WTC11 (cell line): ENCODE results near the gene SGO2. TPM values are rescaled to one million over a fixed set of nuclear protein-coding genes. Genes with fewer than 3 reads are reported as not detected.

ENCODE experiments used
- ATAC-seq: fragments of 200-7000 bp; cut with Tn5 transposase; 2 replicates; pipeline ENCODE4 v1.10.0; 2021; ENCODE audit warnings: mild to moderate bottlenecking, moderate library complexity
- CTCF ChIA-PET: fragments of 300-600 bp; sonication (Branson Sonifier 250); formaldehyde crosslinking; loops from one replicate; lab custom pipeline; 2021; ENCODE audit warnings: antibody characterized with exemption; lab: Charles Lee
- POLR2A ChIA-PET: fragments of 350-600 bp; sonication (Branson Sonifier 250); formaldehyde crosslinking; loops from one replicate; lab custom pipeline; 2021; ENCODE audit warnings: antibody characterized with exemption; lab: Charles Lee
- DNase-seq: peaks from one replicate; pipeline ENCODE4 v3.0.0; 2021; ENCODE audit warnings: low spot score
- H3K27ac Mint-ChIP-seq: 2 replicates; pipeline ENCODE4 v1.8.0; 2021; ENCODE audit warnings: mixed read lengths
- H3K27me3 Mint-ChIP-seq: 2 replicates; pipeline ENCODE4 v1.8.0; 2021; ENCODE audit warnings: low read depth, mild to moderate bottlenecking, moderate library complexity, mixed read lengths
- H3K36me3 Mint-ChIP-seq: 2 replicates; pipeline ENCODE4 v1.8.0; 2021; ENCODE audit warnings: mixed read lengths
- H3K4me1 Mint-ChIP-seq: 2 replicates; pipeline ENCODE4 v1.8.0; 2022; ENCODE audit warnings: mixed read lengths
- H3K4me3 Mint-ChIP-seq: 2 replicates; pipeline ENCODE4 v1.8.0; 2021; ENCODE audit warnings: mild to moderate bottlenecking, moderate library complexity, mixed read lengths
- H3K9me3 Mint-ChIP-seq: 2 replicates; pipeline ENCODE4 v1.8.0; 2021; ENCODE audit warnings: mixed read lengths
- CREM ChIP-seq: sonication (generic); formaldehyde crosslinking; IDR thresholded peaks from 2 replicates; pipeline ENCODE4 v1.8.1; 2022; ENCODE audit warnings: mild to moderate bottlenecking, missing genetic modification reagents, moderate library complexity
- ESRRA ChIP-seq: sonication (generic); formaldehyde crosslinking; IDR thresholded peaks from 2 replicates; pipeline ENCODE4 v1.8.1; 2022; ENCODE audit warnings: mild to moderate bottlenecking, missing genetic modification reagents, borderline replicate concordance
- ETV6 ChIP-seq: sonication (generic); formaldehyde crosslinking; IDR thresholded peaks from 2 replicates; pipeline ENCODE4 v1.8.1; 2022; ENCODE audit warnings: mild to moderate bottlenecking, missing genetic modification reagents
- FOXK1 ChIP-seq: sonication (generic); formaldehyde crosslinking; IDR thresholded peaks from 2 replicates; pipeline ENCODE4 v1.8.0; 2022; ENCODE audit warnings: mild to moderate bottlenecking, moderate library complexity, missing genetic modification reagents
- GABPB1 ChIP-seq: sonication (generic); formaldehyde crosslinking; IDR thresholded peaks from 2 replicates; pipeline ENCODE4 v1.8.1; 2023; ENCODE audit warnings: mild to moderate bottlenecking, missing genetic modification reagents
- IRF2 ChIP-seq: sonication (generic); formaldehyde crosslinking; IDR thresholded peaks from 2 replicates; pipeline ENCODE4 v1.8.0; 2022; ENCODE audit warnings: low read depth, missing genetic modification reagents, borderline replicate concordance
- JAZF1 ChIP-seq: fragments of 250-450 bp; sonication (Bioruptor Pico); IDR thresholded peaks from 2 replicates; pipeline ENCODE4 v1.9.0; 2021; ENCODE audit warnings: moderate library complexity, mild to moderate bottlenecking, inconsistent platforms
- MXD4 ChIP-seq: fragments of 250-450 bp; sonication (Bioruptor Pico); IDR thresholded peaks from 2 replicates; pipeline ENCODE4 v1.8.0; 2021; ENCODE audit warnings: mild to moderate bottlenecking, moderate library complexity, borderline replicate concordance
- NR1H2 ChIP-seq: sonication (generic); formaldehyde crosslinking; IDR thresholded peaks from 2 replicates; pipeline ENCODE4 v1.9.0; 2021; ENCODE audit warnings: mild to moderate bottlenecking, moderate library complexity, missing genetic modification reagents
- PRRX2 ChIP-seq: fragments of 250-450 bp; sonication (Bioruptor Pico); IDR thresholded peaks from 2 replicates; pipeline ENCODE4 v1.8.0; 2021; ENCODE audit warnings: mild to moderate bottlenecking
- RORB ChIP-seq: fragments of 250-450 bp; sonication (Bioruptor Pico); IDR thresholded peaks from 2 replicates; pipeline ENCODE4 v1.9.0; 2021; ENCODE audit warnings: mild to moderate bottlenecking
- SOX15 ChIP-seq: fragments of 250-450 bp; sonication (Bioruptor Pico); IDR thresholded peaks from 2 replicates; pipeline ENCODE4 v1.9.0; 2021; ENCODE audit warnings: mild to moderate bottlenecking
- ZBTB21 ChIP-seq: sonication (generic); formaldehyde crosslinking; IDR thresholded peaks from 2 replicates; pipeline ENCODE4 v1.8.1; 2023; ENCODE audit warnings: mild to moderate bottlenecking, missing genetic modification reagents, borderline replicate concordance
- total RNA-seq: library from RNA; stranded (reverse); gene quantifications from 3 replicates; pipeline ENCODE4 v1.2.3, GENCODE V29; 2021
- TF ChIP-seq, protein P1 (sequence below): fragments of 200-600 bp; IDR thresholded peaks from 2 replicates; pipeline ENCODE4 v1.8.0; 2022; ENCODE audit warnings: antibody characterized with exemption
- TF ChIP-seq, protein P2 (sequence below): sonication (generic); formaldehyde crosslinking; IDR thresholded peaks from 2 replicates; pipeline ENCODE4 v1.8.1; 2023; ENCODE audit warnings: mild to moderate bottlenecking, missing genetic modification reagents
- TF ChIP-seq, protein P3 (sequence below): sonication (generic); formaldehyde crosslinking; IDR thresholded peaks from 2 replicates; pipeline ENCODE4 v1.8.1; 2023; ENCODE audit warnings: mild to moderate bottlenecking, missing genetic modification reagents, moderate library complexity
- TF ChIP-seq, protein P4 (sequence below): sonication (generic); formaldehyde crosslinking; conservative IDR thresholded peaks from 2 replicates; pipeline ENCODE4 v1.8.1; 2022; ENCODE audit warnings: mild to moderate bottlenecking, missing genetic modification reagents
- TF ChIP-seq, protein P5 (sequence below): fragments of 250-450 bp; sonication (Bioruptor Pico); IDR thresholded peaks from 2 replicates; pipeline ENCODE4 v2.1.2; 2022; ENCODE audit warnings: mild to moderate bottlenecking, moderate library complexity
- TF ChIP-seq, protein P6 (sequence below): sonication (generic); formaldehyde crosslinking; conservative IDR thresholded peaks from 2 replicates; pipeline ENCODE4 v1.8.1; 2023; ENCODE audit warnings: mild to moderate bottlenecking, low read depth, missing genetic modification reagents, moderate library complexity
- TF ChIP-seq, protein P7 (sequence below): sonication (generic); formaldehyde crosslinking; IDR thresholded peaks from 2 replicates; pipeline ENCODE4 v1.8.1; 2022; ENCODE audit warnings: mild to moderate bottlenecking, moderate library complexity, missing genetic modification reagents

Gene SGO2
- total RNA-seq, 1 experiment from 2014 or later = 34.1 TPM

DNA sequence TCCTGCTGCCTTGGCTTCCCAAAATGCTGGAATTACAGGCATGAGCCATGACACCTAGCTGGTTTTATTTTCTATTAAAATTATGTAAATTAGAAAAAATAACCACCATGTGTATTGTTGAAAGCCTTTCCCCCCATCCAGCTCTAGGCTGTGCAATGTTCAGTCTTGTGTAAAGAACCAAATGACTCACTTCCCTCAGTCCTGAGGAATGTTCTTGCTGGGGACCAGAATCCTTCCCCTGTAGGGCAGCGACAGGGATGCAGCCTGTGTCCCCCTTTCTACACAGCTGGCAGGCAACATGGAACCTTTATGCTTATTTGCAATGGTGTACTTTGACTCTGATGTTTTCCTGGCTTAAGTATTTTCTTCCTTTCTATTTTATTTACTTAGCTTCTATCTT is 89.2 kb downstream of the SGO2 start (continued):
- TF ChIP-seq, protein P1, sequence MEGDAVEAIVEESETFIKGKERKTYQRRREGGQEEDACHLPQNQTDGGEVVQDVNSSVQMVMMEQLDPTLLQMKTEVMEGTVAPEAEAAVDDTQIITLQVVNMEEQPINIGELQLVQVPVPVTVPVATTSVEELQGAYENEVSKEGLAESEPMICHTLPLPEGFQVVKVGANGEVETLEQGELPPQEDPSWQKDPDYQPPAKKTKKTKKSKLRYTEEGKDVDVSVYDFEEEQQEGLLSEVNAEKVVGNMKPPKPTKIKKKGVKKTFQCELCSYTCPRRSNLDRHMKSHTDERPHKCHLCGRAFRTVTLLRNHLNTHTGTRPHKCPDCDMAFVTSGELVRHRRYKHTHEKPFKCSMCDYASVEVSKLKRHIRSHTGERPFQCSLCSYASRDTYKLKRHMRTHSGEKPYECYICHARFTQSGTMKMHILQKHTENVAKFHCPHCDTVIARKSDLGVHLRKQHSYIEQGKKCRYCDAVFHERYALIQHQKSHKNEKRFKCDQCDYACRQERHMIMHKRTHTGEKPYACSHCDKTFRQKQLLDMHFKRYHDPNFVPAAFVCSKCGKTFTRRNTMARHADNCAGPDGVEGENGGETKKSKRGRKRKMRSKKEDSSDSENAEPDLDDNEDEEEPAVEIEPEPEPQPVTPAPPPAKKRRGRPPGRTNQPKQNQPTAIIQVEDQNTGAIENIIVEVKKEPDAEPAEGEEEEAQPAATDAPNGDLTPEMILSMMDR = no peak
- TF ChIP-seq, all 79 proteins: peak for 0

DNA sequence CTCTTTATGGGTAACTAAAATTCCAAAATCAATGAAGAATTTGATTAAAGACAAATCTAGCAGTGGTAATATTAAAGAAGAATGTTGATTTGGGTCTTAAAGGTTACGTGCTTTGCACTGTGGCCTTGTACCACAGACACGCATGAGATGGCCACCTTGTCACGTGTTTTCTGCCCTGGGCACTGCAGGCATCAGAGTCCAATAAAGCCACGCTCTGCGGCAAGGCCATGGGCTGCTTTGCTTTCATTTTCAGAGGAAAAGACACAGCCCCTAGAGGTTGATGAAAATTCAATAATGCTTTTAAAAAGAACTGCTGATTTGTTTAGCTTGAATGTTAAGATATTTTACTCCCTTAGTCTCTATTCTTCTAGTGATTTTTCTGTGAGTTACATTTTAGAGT is 90.2 kb downstream of the SGO2 start:
- ATAC-seq = no peak
- H3K27me3 Mint-ChIP-seq = no peaks in the 10 kb centered on the region; the same call in 1 of the 2 replicates

DNA sequence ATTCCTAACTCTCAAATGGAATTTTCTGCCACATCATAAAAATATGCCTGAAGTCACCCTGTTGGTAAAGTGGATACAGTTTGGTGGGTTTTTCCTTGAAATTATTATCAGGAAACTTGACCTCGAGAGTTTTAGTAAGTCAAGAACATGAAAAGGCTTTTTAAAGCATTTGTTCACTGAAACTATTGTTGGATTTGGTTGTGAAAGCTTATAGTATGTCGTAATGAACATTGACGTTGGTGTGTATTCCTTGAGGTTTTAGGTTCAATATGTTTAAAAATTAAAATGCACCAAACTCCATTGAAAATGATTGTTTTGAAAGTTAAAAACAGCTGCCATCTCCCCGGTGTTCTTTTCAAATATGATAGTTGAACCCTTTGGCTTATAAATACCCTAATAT is 90.6 kb downstream of the SGO2 start:
- H3K27me3 Mint-ChIP-seq = no peaks in the 10 kb centered on the region; the same call in 1 of the 2 replicates
- ChIA-PET CTCF (interaction anchor here (3.0 kb wide), 1 partner anchor 30 kb away, joined by 10 read pairs; the partner anchor contains the start of gene AOX1), POLR2A (no interaction called here)
- H3K27ac Mint-ChIP-seq = no peak overlapping the region; the same call in 1 of the 2 replicates
- no peak for TF ChIP-seq MXD4 (CRISPR knock-in tag)
- TF ChIP-seq RORB (CRISPR knock-in tag) = no peak
- no peak for TF ChIP-seq SOX15
- TF ChIP-seq GABPB1 (CRISPR knock-in tag) = no peak
- no peak for TF ChIP-seq NR1H2 (CRISPR knock-in tag)
- TF ChIP-seq, protein P2, sequence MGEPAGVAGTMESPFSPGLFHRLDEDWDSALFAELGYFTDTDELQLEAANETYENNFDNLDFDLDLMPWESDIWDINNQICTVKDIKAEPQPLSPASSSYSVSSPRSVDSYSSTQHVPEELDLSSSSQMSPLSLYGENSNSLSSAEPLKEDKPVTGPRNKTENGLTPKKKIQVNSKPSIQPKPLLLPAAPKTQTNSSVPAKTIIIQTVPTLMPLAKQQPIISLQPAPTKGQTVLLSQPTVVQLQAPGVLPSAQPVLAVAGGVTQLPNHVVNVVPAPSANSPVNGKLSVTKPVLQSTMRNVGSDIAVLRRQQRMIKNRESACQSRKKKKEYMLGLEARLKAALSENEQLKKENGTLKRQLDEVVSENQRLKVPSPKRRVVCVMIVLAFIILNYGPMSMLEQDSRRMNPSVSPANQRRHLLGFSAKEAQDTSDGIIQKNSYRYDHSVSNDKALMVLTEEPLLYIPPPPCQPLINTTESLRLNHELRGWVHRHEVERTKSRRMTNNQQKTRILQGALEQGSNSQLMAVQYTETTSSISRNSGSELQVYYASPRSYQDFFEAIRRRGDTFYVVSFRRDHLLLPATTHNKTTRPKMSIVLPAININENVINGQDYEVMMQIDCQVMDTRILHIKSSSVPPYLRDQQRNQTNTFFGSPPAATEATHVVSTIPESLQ (CRISPR knock-in tag) = no peak
- no peak for TF ChIP-seq PRRX2 (CRISPR knock-in tag)
- TF ChIP-seq, protein P3, sequence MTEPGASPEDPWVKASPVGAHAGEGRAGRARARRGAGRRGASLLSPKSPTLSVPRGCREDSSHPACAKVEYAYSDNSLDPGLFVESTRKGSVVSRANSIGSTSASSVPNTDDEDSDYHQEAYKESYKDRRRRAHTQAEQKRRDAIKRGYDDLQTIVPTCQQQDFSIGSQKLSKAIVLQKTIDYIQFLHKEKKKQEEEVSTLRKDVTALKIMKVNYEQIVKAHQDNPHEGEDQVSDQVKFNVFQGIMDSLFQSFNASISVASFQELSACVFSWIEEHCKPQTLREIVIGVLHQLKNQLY (CRISPR knock-in tag) = no peak
- TF ChIP-seq CREM (CRISPR knock-in tag) = no peak
- no peak for TF ChIP-seq ETV6 (CRISPR knock-in tag)
- no peak for TF ChIP-seq ESRRA
- TF ChIP-seq, protein P4, sequence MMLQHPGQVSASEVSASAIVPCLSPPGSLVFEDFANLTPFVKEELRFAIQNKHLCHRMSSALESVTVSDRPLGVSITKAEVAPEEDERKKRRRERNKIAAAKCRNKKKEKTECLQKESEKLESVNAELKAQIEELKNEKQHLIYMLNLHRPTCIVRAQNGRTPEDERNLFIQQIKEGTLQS (CRISPR knock-in tag) = no peak
- H3K4me1 Mint-ChIP-seq = no peaks in the 10 kb centered on the region
- no peaks in the 10 kb centered on the region for H3K36me3 Mint-ChIP-seq
- H3K4me3 Mint-ChIP-seq = no peak overlapping the region
- no peaks in the 10 kb centered on the region for H3K9me3 Mint-ChIP-seq
- DNase-seq (no peak), ATAC-seq (no peak)

More for the DNA sequence above, 90.2 kb downstream of the SGO2 start:
- Mint-ChIP-seq H3K36me3 (no peaks in the 10 kb centered on the region), H3K9me3 (no peaks in the 10 kb centered on the region), H3K4me3 (no peak overlapping the region), H3K4me1 (no peaks in the 10 kb centered on the region), H3K27ac (no peak overlapping the region; the same call in 1 of the 2 replicates)
- ChIA-PET POLR2A (no interaction called here), CTCF (interaction anchor here (3.0 kb wide), 1 partner anchor 30 kb away, joined by 10 read pairs; the partner anchor contains the start of gene AOX1)
- no peak for DNase-seq
- TF ChIP-seq, protein P5, sequence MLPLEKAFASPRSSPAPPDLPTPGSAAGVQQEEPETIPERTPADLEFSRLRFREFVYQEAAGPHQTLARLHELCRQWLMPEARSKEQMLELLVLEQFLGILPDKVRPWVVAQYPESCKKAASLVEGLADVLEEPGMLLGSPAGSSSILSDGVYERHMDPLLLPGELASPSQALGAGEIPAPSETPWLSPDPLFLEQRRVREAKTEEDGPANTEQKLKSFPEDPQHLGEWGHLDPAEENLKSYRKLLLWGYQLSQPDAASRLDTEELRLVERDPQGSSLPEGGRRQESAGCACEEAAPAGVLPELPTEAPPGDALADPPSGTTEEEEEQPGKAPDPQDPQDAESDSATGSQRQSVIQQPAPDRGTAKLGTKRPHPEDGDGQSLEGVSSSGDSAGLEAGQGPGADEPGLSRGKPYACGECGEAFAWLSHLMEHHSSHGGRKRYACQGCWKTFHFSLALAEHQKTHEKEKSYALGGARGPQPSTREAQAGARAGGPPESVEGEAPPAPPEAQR (CRISPR knock-in tag) = no peak
- TF ChIP-seq IRF2 (CRISPR knock-in tag) (no peak), ZBTB21 (no peak), FOXK1 (CRISPR knock-in tag) (no peak), JAZF1 (CRISPR knock-in tag) (no peak)
- TF ChIP-seq, protein P6, sequence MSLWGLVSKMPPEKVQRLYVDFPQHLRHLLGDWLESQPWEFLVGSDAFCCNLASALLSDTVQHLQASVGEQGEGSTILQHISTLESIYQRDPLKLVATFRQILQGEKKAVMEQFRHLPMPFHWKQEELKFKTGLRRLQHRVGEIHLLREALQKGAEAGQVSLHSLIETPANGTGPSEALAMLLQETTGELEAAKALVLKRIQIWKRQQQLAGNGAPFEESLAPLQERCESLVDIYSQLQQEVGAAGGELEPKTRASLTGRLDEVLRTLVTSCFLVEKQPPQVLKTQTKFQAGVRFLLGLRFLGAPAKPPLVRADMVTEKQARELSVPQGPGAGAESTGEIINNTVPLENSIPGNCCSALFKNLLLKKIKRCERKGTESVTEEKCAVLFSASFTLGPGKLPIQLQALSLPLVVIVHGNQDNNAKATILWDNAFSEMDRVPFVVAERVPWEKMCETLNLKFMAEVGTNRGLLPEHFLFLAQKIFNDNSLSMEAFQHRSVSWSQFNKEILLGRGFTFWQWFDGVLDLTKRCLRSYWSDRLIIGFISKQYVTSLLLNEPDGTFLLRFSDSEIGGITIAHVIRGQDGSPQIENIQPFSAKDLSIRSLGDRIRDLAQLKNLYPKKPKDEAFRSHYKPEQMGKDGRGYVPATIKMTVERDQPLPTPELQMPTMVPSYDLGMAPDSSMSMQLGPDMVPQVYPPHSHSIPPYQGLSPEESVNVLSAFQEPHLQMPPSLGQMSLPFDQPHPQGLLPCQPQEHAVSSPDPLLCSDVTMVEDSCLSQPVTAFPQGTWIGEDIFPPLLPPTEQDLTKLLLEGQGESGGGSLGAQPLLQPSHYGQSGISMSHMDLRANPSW (CRISPR knock-in tag) = no peak
- TF ChIP-seq, protein P7, sequence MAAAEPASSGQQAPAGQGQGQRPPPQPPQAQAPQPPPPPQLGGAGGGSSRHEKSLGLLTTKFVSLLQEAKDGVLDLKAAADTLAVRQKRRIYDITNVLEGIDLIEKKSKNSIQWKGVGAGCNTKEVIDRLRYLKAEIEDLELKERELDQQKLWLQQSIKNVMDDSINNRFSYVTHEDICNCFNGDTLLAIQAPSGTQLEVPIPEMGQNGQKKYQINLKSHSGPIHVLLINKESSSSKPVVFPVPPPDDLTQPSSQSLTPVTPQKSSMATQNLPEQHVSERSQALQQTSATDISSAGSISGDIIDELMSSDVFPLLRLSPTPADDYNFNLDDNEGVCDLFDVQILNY = no peak
